ENCODE results near the gene NR2E1. TPM values are rescaled to one million over a fixed set of nuclear protein-coding genes. Genes with fewer than 3 reads are reported as not detected.

NR2E1 gene
- total RNA-seq, 2 donors from 2014 or later: not detected

- ATAC-seq (no peak), DNase-seq (no peak)
- H3K9me3 ChIP-seq: no peaks in the 10 kb centered on the region
- H3K36me3 ChIP-seq (replicated peaks in 1 of 2; ENCODE audit: insufficient read depth in 1 of 2, low read depth in 2 of 2): no peaks in the 10 kb centered on the region
- 43 to 68% methylated on average over 4 of the region's 4 CpGs for WGBS, 2 donors
- peaks cover 0 to 4% of the 10 kb centered on the region in 2 donors for H3K27me3 ChIP-seq
- intact Hi-C loops (cut with DNase I): no loop called here
- H3K4me3 ChIP-seq: no peak overlapping the region
- H3K4me1 ChIP-seq: peaks cover 17% of the 10 kb centered on the region
- TF ChIP-seq POLR2A (IDR thresholded peaks at IDR 0.05): no peak
- no peak for TF ChIP-seq CTCF (IDR thresholded peaks at IDR 0.05)
- no peak overlapping the region for H3K27ac ChIP-seq
Observed at GRCh38 chr6:108179741-108180140, 13.9 kb downstream of the NR2E1 start.

- no peaks in the 10 kb centered on the region for H3K27me3 ChIP-seq
- no peak overlapping the region for H3K4me3 ChIP-seq
- H3K4me1 ChIP-seq: peaks cover 13% of the 10 kb centered on the region
- no peaks in the 10 kb centered on the region for H3K9me3 ChIP-seq
- TF ChIP-seq POLR2A (IDR thresholded peaks at IDR 0.05) (no peak), CTCF (IDR thresholded peaks at IDR 0.05) (no peak)
- intact Hi-C loops (cut with DNase I): no loop called here
- DNase-seq (no peak), ATAC-seq (no peak)
- no peak overlapping the region for H3K27ac ChIP-seq
- no peaks in the 10 kb centered on the region for H3K36me3 ChIP-seq (replicated peaks in 1 of 2; ENCODE audit: insufficient read depth in 1 of 2, low read depth in 2 of 2)
- WGBS, 2 donors: 54 to 63% methylated on average over 1 of the region's 1 CpG
Observed at GRCh38 chr6:108180266-108180665, 14.4 kb downstream of the NR2E1 start.

- Histone ChIP-seq H3K4me1 (peaks cover 8% of the 10 kb centered on the region), H3K27ac (no peak overlapping the region), H3K36me3 (replicated peaks in 1 of 2; ENCODE audit: insufficient read depth in 1 of 2, low read depth in 2 of 2) (no peaks in the 10 kb centered on the region), H3K27me3 (no peaks in the 10 kb centered on the region), H3K9me3 (no peaks in the 10 kb centered on the region), H3K4me3 (no peak overlapping the region)
- no peak for DNase-seq
- intact Hi-C loops (cut with DNase I): no loop called here
- no peak for ATAC-seq
- WGBS, 2 donors: 63 to 74% methylated on average over 6 of the region's 6 CpGs
- TF ChIP-seq POLR2A (IDR thresholded peaks at IDR 0.05): no peak
- TF ChIP-seq CTCF (IDR thresholded peaks at IDR 0.05): no peak
Observed at GRCh38 chr6:108180776-108181175, 15.0 kb downstream of the NR2E1 start.

GRCh38 chr6:108186226-108186625 is 20.4 kb downstream of the NR2E1 start:
- no peaks in the 10 kb centered on the region for H3K4me1 ChIP-seq
- H3K36me3 ChIP-seq (replicated peaks in 1 of 2; ENCODE audit: insufficient read depth in 1 of 2, low read depth in 2 of 2): no peaks in the 10 kb centered on the region
- TF ChIP-seq POLR2A (IDR thresholded peaks at IDR 0.05): no peak
- TF ChIP-seq CTCF (IDR thresholded peaks at IDR 0.05): no peak
- DNase-seq (peak in 2 of 4 donors; percentile 18 to 27), ATAC-seq (peak; percentile 27)
- H3K9me3 ChIP-seq: no peaks in the 10 kb centered on the region
- 19 to 23% methylated on average over 2 of the region's 2 CpGs for WGBS, 2 donors
- H3K4me3 ChIP-seq: no peak overlapping the region
- no peak overlapping the region for H3K27ac ChIP-seq
- intact Hi-C loops (cut with DNase I): no loop called here
- H3K27me3 ChIP-seq: no peaks in the 10 kb centered on the region

- ATAC-seq (no peak), DNase-seq (no peak)
- Histone ChIP-seq H3K4me1 (no peaks in the 10 kb centered on the region), H3K36me3 (replicated peaks in 1 of 2; ENCODE audit: insufficient read depth in 1 of 2, low read depth in 2 of 2) (no peaks in the 10 kb centered on the region), H3K9me3 (no peaks in the 10 kb centered on the region), H3K4me3 (no peak overlapping the region), H3K27me3 (no peaks in the 10 kb centered on the region), H3K27ac (no peak overlapping the region)
- WGBS, 2 donors: 86 to 88% methylated on average over 9 of the region's 9 CpGs
- intact Hi-C loops (cut with DNase I): no loop called here
- TF ChIP-seq CTCF (IDR thresholded peaks at IDR 0.05) (no peak), POLR2A (IDR thresholded peaks at IDR 0.05) (no peak)
Observed at GRCh38 chr6:108187519-108187918, 21.7 kb downstream of the NR2E1 start.
